NCI-H1436 treated with DMSO at 0.1 percent for 48 hours (cell line): Measurements from ENCODE around the gene CENPU.
"Not testable (repeated sequence)": the region's sequence is repeated elsewhere in the genome, so short reads cannot be mapped to it uniquely, and the experiment has no call there.

Source experiments
- DNase-seq: peaks from one replicate; lab custom pipeline; 2025; lab: John Stamatoyannopoulos, UW

Gene CENPU, protein sequence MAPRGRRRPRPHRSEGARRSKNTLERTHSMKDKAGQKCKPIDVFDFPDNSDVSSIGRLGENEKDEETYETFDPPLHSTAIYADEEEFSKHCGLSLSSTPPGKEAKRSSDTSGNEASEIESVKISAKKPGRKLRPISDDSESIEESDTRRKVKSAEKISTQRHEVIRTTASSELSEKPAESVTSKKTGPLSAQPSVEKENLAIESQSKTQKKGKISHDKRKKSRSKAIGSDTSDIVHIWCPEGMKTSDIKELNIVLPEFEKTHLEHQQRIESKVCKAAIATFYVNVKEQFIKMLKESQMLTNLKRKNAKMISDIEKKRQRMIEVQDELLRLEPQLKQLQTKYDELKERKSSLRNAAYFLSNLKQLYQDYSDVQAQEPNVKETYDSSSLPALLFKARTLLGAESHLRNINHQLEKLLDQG

DNA sequence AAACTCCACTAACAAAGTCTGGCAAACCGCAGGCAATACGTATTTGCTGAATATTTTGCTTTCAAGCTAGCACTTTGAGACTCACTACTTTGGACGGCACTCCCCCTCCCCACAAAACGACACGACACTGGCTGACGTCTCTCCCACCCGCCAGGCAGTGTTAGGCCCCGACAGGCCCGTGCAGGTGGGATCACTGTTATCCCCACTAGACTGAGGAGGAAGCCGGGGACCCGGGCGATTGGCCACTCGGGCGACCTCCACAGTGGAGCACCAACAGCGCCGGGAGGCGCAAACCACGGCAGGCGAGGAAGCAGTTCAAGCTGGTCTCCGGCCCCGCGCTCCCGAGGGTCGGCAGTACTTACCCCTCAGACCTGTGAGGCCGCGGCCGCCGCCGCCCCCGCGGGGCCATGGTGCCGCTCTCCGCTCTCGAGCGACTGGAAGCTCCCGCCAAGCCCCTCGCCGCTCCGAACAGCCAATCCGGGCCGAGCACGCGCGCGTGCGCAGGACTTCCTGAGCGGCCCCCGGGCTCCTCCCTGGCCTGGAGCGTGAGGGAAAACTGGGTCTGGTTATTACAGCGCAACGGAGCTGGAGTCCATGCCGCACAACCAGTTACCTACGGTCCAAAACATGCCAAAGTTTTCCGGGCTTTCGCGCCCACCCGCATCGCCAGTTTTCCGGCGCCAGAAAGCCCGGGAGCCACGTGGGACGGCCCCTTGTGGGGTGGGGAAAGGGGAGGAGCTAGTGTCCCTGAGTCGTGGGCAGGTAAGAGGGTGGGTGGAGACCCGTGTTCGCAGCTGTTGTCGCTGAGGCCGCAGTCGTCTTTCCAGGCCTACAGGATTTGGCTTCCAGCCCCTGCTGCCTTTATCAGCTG, at the start of gene CENPU:
Gene CENPU (minus strand): TSS at position 443 of the 871 bp plus-strand sequence. CDS start 34 bp downstream, at position 409.
- DNase-seq: peak; percentile 99

DNA sequence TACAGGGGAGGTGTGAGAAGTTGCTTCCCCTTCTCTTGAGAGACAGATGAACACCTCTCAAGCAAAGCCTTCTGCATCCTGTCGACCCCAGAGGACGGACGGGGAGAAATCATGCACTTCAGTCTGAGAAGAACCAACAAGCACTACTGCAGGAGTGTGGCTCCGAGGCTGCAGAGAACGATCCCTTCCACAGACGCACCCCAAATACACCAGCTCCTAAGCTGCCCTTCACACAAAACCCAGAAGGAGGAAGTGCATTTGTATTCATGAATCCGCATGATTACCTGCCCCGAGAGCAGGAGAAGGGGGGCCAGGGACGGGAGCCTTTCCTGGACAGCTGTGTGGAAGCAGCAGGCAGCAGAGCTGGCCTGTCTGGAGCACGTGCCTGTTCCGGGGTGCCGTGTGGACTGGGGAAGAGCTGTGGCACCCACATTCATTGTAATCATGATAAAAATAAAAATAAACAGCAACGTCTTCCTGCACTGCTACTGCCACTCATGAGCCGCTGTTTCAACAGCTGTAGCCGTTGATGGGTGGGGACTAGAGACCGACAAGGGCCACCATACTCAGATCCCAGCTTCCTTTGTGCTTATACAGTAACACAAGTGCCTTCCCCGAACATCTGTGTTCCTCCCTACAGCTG, 49.0 kb upstream of the CENPU start:
- DNase-seq: no peak

DNA sequence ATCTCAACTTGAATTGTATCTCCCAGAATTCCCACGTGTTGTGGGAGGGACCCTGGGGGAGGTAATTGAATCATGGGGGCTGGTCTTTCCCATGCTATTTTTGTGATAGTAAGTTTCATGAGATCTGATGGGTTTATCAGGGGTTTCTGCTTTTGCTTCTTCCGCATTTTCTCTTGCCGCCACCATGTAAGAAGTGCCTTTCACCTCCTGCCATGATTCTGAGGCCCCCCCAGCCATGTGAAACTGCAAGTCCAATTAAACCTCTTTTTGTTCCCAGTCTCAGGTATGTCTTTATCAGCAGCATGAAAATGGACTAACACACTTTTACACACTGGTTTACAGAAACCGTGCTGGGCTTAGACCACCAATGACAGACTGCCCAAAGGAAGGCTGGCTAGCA, 45.3 kb upstream of the CENPU start:
- not testable (repeated sequence) for DNase-seq

DNA sequence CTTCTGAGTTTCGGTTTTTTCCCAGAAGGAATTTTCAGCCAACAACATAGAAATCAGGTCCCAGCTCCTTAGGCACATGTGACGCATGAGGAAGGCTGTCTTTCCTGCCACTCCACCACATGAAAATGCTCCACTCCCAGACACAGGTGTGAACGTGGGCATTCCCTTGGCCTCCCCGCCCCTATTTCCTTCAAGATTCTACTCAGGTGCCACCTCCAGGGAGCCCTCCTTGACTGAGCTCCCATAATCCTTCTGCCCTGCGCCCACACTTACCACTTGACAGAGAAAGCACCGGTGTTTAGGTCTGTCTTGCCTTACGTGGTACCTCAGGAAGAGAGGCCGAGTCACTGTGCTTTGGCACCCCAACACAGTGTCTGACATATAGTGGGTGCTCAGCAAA, 44.4 kb upstream of the CENPU start:
- DNase-seq: no peak

DNA sequence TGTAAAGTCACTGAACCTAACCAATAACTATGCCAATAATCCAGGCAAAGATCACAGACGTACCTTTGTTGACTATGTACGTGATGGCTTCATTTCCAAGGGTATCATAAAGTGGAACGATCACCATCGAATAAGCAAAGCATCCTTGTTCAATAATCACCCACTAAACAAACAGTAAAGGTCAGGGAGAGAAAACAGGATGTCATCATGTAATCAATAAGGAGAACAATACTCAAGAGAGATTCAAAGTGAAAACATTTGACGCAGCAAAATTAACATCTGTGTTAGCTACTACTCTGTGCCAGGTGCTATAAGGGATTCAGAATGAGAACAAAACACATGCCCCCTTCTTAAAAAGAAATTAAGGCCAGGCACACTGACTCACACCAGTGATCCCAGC, 42.9 kb upstream of the CENPU start:
- DNase-seq: no peak

DNA sequence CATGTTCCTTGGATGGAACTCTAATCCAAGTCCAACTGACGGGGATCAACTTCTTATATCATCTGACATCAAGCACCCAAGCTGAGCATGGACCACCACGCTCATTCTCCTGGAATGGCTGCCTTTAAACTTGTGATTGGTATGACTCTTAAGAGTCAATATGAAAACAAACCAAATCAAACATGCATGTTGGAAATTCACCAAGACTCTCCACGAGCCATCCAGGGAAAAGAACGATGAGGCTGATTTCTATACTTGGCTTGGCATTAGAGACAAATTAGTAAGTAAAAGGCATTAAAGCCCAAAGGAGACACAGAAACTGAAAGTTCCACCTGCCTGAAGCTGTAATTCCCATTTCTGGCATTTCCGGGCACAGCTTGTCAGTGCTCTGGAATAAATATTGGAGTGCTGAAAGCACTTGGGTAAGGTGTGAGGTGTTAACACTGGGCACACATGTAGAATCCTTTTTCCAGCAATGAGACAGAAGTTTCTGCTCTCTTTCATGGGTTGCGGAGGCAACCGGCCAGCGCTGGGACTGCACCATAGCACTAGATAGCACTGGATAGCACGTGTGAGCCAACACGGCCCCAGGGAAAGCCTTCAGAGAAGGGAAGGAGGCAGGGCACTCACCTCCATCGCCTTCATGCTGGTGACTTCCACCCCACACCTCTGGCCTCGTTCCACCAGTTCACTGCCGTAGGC, 42.1 kb upstream of the CENPU start:
- no peak for DNase-seq

DNA sequence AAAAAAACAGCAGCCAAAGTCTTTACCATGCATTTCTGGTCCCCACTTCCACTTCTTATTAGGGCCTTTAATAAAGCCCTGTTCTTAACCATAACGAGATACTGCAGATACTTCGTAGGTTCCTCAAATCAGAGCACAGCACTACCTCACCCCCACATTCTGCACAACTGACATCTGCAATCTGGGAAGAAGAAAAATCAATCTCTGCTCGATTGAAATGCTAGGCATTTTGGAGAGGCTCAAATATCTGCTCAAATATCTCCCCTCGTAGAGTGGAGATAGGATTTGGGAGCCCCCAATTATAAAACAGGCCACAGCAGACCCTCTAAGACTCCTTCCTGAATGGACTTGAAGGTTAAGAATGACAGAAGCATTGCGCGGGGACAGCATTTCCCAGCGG, 40.3 kb upstream of the CENPU start:
- DNase-seq: no peak

DNA sequence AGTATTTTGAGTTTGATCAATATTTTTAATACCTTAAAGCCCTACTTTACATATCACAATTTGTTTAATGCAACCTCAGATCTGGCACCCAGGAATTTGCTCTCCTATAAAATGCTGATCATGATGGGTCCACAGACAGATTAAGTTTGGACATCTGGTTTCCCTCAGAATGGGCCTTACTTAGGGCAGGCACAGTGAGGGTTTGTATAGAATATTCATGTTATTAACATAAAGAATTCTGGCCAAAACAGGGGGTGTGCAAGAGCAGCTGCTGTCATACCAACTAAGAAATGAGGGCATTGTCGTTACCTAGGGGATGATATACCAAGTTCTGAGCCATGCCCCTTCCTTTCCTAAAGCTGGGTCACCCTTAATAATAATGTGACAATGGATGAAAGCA, 37.5 kb upstream of the CENPU start:
- DNase-seq: no peak

DNA sequence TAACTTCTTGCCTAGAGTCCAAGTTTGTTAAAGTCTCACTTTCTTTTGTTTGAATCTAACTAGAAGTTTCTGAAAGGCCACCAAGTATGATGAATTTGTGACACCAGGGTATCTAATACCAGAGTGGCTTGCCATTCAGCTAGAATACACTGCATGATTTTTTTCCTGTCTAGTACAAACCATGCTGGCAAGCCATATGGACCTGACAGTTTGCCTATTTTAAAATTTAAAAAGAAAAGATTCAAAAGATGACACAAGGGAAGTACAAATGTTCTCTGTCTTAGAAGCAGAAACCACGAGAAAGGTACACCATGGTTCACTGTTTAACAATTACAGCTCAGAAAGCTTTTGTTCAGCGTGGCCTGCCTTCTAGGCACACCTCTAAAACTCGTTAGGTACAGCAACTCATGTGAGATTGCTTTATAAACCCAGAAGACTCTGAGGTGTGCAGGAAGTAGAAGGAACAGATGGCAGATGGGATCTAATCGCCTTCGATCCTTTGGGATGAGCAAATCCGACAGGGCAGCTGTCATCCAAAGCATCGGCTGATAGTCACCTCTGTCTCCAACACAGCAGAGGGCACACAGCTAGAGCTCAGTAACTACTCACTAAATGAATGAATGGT, 35.4 kb upstream of the CENPU start:
- no peak for DNase-seq

DNA sequence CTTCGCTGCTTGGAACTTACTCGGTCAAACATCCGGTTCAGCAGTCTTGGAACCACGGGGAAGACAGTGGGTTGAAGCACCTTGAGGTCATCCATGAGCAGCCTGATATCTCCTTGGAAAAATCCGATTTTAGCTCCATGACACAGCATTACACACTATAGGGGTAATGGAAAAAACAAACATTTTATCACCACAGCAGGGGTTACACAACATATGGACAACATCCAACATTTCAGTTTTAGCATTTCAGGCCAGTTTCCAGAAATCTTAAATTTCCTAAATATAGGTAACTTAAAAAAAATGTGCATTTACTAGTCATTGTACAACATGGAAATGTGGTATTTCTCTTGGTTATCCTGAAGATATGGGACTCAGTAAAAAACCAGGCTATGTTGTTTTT, 34.4 kb upstream of the CENPU start:
- no peak for DNase-seq

DNA sequence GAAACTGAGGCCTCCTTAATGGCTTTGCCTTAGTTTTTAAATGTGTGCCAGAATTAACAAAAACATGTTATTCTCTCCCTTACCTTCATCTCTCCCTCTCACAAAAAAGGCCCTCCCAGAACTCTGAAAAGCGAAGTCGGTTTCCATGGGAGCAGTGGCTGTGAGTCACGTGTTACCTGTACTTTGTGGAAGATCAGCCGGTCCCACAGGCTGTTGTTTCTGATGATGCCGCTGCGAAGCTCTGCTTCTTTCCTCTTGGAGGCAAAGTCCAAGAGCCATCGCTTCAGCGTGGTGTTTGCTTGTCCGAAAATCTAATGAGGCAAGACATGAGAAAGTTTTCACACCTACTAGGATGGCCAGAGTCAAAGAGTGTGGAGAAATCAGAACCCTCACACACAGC, 32.5 kb upstream of the CENPU start:
- DNase-seq: no peak

DNA sequence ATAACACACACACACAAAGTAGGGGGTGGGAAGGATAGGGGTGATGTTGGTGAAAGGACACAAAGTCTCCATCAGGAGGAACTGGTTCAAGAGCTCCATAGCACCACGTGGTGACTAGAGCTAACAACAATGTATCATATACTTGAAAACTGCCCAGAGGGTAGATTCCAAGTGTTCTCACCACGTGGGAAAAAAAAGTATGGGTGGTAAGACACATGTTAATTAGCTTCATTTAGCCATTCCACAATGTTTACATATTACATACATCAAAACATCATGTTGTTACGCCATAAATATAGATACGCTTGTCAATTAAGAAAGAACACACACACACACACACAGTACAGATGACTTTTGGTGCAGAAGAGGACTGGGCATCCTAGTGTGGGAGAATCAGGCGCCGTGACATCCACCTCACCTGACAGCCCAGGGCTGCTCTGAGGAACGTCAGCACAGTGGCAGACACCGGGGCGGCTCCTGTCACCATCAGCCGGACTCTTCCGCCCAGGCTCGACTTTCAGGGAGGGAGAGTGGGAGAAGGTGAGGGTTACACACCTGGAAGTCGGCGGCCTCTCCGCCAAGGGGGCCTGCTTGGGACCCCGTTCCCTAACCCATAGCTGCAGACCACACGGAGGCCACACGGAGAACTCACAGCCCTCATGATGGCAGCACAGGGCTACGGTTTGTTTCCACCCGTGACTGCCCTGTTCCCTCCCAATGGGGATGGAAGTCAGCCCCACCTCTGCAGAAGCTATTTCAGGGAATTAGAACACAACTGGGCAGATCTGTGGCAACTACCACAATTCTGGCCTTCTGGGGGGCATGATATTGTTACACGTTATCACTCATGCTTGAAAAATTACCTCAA, 31.8 kb upstream of the CENPU start:
- no peak for DNase-seq

DNA sequence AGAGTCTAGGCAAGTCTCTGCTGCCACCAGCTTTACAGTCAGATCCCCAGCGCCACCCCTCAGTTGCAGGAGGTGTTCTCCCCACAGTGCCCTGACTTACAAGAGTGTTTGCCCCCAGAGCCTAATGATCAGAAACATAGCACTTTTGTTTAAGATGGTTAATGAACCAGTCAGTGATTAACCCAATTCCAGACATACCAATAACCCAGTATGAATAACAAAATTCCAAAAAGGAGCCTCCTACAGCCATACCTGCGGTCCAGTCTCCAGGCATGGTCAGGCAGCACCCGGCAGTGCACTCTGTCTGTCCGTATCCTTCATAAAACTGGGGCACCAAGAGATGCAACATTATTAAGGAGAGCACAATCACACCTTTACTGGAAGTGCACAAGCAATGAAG, 30.7 kb upstream of the CENPU start:
- no peak for DNase-seq

DNA sequence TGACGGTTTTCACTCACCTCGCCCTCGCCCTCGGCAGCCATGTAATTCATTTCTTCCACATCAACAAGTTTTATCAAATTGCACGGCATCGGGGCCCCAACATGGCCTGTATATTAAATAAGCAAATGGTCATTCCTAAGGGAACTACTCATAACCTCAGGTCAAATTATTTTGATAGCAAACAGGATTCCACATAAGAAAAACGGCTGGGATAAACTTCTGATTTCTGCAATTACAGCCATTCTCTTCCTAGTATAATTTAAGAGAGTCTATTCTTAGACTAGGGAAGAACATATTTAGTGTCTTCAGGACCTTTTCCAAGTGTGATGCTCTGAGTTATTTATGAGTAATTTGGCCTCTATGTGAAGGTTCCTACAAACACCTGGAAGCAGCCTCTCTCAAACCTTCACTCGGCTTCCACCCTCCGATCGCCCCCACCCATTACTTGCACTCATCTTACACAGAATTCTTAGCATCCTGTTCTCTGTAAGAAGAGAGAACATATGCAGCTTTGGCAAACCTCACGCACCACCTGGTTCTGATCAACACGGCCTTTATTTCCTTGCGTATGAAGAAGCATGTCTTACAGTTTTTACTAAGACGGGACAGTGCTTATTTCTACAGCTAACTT, 29.4 kb upstream of the CENPU start:
- no peak for DNase-seq

DNA sequence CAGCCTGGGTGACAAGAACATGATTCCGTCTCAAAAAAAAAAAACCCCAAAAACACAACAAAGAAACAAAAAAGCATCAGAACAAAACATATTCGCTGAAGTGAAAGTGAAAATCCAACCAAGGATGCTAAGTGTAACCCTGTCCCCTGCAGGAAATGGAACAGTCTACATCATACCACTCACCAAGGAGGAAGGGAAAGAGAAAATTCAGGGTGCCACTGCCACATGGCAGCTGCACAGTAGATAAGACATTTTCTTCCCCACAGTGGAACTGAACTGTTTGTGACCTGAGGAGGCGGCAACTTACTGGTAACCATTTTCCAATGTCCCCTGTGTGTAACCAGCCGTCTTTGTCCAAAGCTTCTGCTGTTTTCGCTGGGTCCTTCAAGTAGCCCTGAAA, 28.2 kb upstream of the CENPU start:
- DNase-seq: no peak

DNA sequence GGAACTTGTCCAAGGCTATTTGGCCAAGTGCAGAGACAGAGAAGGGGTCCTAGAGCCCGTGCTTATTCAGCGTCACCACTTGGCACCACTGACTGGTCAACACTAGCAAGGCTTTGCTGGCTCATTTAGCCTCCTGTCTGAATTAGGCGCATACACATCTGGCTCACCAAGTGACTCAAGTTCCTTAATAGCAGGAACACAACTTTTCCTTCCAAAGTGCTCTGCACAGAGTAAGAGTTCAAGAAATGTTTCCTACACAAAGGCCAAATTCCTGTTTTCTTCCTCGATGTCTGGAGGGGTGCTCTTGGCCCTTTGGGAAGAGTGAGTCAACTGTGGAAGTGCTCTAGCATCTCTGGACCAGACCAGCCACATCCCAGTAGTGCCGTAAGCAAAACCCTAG, 26.8 kb upstream of the CENPU start:
- no peak for DNase-seq

DNA sequence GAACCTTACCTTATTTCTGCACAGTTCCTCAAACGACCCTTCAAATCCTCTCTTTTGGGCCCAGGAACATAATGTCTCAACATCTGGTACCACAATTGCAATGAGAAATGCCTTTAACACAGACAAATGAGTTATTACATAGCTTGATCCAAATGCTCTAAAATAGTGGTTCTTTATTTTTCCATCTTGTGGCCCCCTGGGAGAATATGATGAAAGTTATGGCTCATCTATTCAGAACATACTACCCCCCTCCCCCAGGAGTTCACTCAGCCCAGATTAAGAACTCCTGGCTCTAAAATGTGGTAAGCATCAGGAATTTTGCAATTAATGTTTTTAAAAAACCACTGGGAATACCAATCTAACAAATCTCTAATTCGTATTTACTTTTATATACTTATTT, 23.9 kb upstream of the CENPU start:
- no peak for DNase-seq

DNA sequence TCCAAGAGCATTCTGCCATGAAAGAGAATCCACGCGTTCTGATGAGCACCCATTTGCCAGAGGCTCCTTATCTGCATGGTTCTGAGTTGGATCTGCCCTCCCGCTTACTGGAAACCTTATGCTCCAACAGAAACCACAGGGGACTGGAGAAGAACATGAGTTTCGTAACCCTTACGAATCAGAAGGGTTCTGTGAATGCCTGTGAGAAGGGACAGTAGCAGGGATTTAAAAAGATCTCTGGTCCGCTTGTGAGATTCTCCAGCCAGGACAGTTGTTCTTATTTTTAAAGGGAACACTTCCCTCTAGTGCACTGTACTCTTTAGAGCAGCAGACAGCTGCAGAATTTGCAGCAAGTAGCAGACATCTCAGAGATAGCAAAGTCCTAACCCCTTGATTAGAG, 22.5 kb upstream of the CENPU start:
- DNase-seq: no peak

DNA sequence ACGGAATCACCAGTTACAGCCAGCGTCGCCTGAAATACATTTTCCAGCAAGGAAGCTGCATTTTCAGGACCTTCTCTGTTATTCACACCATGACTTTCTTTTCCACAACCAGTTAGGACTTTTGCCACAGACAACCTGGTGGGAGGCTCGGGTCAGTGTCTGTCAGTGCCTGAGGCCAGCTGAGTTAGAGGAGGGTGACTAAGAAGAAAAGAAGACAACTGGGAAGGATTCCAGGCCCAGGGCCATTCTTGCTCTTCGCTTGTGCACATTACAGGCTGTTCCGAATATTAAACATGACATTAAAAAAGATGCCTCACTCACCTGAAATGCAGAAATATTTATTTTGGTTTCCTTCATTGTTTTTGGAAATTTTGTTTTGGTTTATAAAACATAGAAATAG, 21.4 kb upstream of the CENPU start:
- DNase-seq: no peak
